Psoas muscle (tissue), 8 donors: Measurements from ENCODE around the gene EFNA2. TPM values are rescaled to one million over a fixed set of nuclear protein-coding genes. Genes with fewer than 3 reads are reported as not detected.

Experiments used
- ATAC-seq, 4 donors: fragments of 200-7000 bp; cut with Tn5 transposase; one replicate each; pipeline ENCODE4 v1.9.1; 2020; ENCODE audit warnings: moderate library complexity in 3 of 4, mild to moderate bottlenecking in 2 of 4
- DNase-seq, 2 donors: peaks; one replicate each; pipeline ENCODE4 v3.0.0-alpha.2; 2020
- H3K27ac ChIP-seq: fragments of 200-600 bp; one replicate; pipeline ENCODE4 v1.8.0; 2022
- H3K27me3 ChIP-seq, 3 donors: fragments of 200-600 bp in 1 of 3; one replicate each; pipeline versions ENCODE4 v1.6.1 to v1.8.0; 2013 to 2022; ENCODE audit warnings: low read length in 2 of 3, mild to moderate bottlenecking in 2 of 3, moderate library complexity in 1 of 3; ENCODE audit not compliant: insufficient read depth in 3 of 3
- H3K36me3 ChIP-seq, 2 donors: fragments of 200-600 bp in 1 of 2; one replicate each; pipeline versions ENCODE4 v1.6.1 to v1.8.0; 2013 to 2022; ENCODE audit warnings: low read depth in 1 of 2, mild to moderate bottlenecking in 1 of 2, moderate library complexity in 1 of 2; ENCODE audit not compliant: insufficient read depth in 1 of 2
- H3K4me1 ChIP-seq: fragments of 200-600 bp; one replicate; pipeline ENCODE4 v1.8.0; 2022
- H3K4me3 ChIP-seq: fragments of 200-600 bp; one replicate; pipeline ENCODE4 v1.8.0; 2022; ENCODE audit warnings: mild to moderate bottlenecking
- H3K9me3 ChIP-seq: fragments of 200-600 bp; one replicate; pipeline ENCODE4 v1.8.0; 2022
- CTCF ChIP-seq: fragments of 200-600 bp; IDR thresholded peaks from one replicate; pipeline ENCODE4 v1.8.0; 2022; ENCODE audit warnings: antibody characterized with exemption
- WGBS, 3 donors: extraction: QIAGEN DNeasy Blood & Tissue Kit; methylation state at CpG; one replicate each; pipeline versions ENCODE4 v1.1.6 to v1.1.7; 2013; 5-methylcytosine and 5-hydroxymethylcytosine counted together
- intact Hi-C, 2 donors: fragments of 100-400 bp; cut with DNase I; formaldehyde crosslinking; loops; one replicate each; pipeline versions ENCODE4 v1.11.0 to v1.14.2; 2022
- polyA plus RNA-seq, 3 donors: library from polyadenylated mRNA; stranded (reverse); fragments of 200-250 nt; gene quantifications; one replicate each; pipeline ENCODE4 v1.2.3, GENCODE V29; 2013
- total RNA-seq, 4 donors: library from RNA; stranded (reverse); fragmentation: NEBNext Ultra II Directional in 2 of 4; extraction: Animal tissue kit (Norgen Biotek cat#: 25700) in 2 of 4; gene quantifications; one replicate each; pipeline versions ENCODE4 v1.2.1 to v1.2.4, GENCODE V29; 2021 to 2023
- donor health status: healthy with polysubstance abuse.
- donor health status: DM: no; HTN: no; CAD: no; lungs with moderate emphysema.
- donor health status: Bipolar disorder and iron deficiency.
- donor health status: healthy.
- donor health status: DM: yes; HTN: yes; CAD: no.
- donor health status: DM: no; HTN: no; CAD: no.
- donor health status: DM: no; HTN: no; CAD: no.
- donor health status: DM: yes; HTN: yes; CAD: no.

The EFNA2 gene
- total and polyA plus RNA-seq, 7 donors: not detected

- peaks cover 6% of the 10 kb centered on the region for H3K4me1 ChIP-seq
- intact Hi-C loops: no loop called here
- H3K27me3 ChIP-seq: peaks cover 0 to 53% (median 7%) of the 10 kb centered on the region in 3 donors
- ATAC-seq: no peak
- TF ChIP-seq CTCF: no peak
- no peaks in the 10 kb centered on the region for H3K36me3 ChIP-seq
- WGBS, 3 donors: 56 to 71% (median 58%) methylated on average over 18 to 21 of the region's 21 CpGs
- DNase-seq: no peak
- H3K27ac ChIP-seq: no peak overlapping the region
- H3K4me3 ChIP-seq: no peak overlapping the region
- no peaks in the 10 kb centered on the region for H3K9me3 ChIP-seq
Observed at GRCh38 chr19:1311543-1312091, 25.9 kb downstream of the EFNA2 start.

DNA sequence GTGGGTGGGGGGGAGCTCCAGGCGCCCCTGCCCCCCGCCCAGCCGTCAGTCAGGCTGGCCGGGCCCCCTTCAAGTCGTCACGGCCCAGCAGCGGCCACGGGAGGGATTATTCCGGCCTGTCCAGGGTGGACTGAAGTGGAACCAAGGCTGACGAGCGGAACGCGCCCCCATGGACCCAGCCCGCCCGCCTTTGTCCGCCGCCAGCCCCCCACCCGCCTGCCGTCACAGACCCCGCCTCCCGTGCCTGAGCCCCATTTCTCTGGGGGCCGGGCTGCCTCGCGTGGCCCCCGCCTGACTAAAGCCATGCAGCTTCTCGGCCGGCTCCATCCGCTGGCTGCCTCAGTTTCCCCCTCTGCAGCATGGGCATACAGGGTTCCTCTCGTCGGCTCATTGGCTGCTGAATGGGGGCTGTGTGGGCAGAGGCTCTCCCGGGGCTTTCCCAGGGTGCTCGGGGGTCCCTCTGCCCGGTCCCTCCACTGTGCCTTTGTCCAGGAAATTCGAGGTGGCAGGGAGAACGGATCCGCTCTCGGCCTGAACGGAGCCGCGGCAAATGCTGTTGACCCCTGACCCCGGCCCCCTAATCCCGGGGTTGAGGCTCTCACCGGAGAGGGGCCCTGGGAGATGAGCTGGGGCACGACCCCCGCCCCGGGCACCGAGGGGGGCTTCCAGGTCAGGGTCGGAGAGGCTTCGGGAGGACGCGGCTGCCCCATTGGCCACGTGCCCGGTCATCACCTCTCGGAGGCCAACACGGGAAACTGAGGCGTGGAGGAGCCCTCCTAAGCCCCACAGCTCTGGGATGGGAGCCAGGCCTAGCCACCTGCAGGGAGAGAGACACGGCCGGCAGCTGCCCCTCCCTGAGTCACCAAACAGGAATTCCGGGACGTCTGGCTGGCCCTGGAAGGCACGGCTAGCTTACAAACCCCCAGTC is 27.4 kb downstream of the EFNA2 start:
- DNase-seq: no peak

DNA sequence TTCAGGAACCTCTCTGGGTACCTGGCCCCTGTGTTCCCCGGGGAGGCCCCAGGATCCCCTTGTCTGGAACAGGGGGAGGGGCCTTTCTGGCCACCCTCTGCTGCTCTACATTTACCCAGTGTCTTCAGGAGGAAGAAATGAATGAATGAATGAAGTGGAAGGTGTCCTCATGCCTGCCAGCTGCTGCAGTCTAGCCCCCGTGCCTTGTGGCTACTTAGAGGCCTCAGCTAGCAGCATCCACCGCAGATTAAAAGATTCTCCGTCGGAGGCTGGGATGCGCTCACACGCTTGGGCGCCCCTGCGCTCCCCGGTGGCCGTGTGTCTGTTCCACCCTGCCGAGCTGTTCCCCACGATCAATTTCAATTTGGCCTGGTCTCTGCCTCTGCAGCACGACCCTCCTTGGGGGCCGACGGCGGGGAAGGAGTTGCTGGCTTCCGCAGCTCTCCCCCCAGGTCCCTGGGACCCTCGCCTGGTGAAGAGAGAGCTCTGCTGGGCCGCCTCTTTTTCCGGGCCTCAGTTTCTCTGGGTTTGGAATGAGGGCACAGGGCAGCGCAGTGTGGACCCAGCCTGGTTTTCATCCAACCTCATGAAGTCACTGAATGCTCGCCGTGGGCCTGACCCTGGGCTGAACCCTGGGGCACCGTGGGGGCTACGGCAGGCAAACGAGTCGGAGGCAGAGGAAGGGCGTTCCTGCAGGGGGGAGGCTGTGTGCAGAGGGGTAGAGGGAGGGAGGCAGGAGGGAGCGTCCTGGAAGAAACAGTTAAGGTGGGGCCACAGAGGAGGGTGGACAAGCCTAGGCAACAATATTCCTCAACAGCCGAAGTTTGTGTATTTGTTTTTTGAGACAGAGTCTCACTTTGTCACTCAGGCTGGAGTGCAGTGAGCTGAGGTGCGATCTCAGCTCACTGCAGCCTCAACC is 28.3 kb downstream of the EFNA2 start:
- 68 to 74% (median 70%) methylated on average over 32 of the region's 32 CpGs for WGBS, 3 donors
- no peak for ATAC-seq
- TF ChIP-seq CTCF: no peak
- no peak overlapping the region for H3K4me3 ChIP-seq
- peaks cover 6% of the 10 kb centered on the region for H3K4me1 ChIP-seq
- peaks cover 0 to 76% (median 13%) of the 10 kb centered on the region in 3 donors for H3K27me3 ChIP-seq
- H3K9me3 ChIP-seq: no peaks in the 10 kb centered on the region
- no peak for DNase-seq
- no peaks in the 10 kb centered on the region for H3K36me3 ChIP-seq
- no peak overlapping the region for H3K27ac ChIP-seq
- intact Hi-C loops: no loop called here

More for the DNA sequence above, 27.4 kb downstream of the EFNA2 start:
- TF ChIP-seq CTCF: no peak
- WGBS, 3 donors: 33 to 51% (median 46%) methylated on average over 40 to 61 of the region's 61 CpGs
- H3K4me1 ChIP-seq: peaks cover 6% of the 10 kb centered on the region
- H3K4me3 ChIP-seq: no peak overlapping the region
- peak in 1 of 4 donors; percentile 52 for ATAC-seq
- intact Hi-C loops: no loop called here
- no peaks in the 10 kb centered on the region for H3K36me3 ChIP-seq
- no peak overlapping the region for H3K27ac ChIP-seq
- no peaks in the 10 kb centered on the region for H3K9me3 ChIP-seq
- peaks cover 0 to 67% (median 9%) of the 10 kb centered on the region in 3 donors for H3K27me3 ChIP-seq

- H3K27me3 ChIP-seq: peaks cover 0 to 69% (median 13%) of the 10 kb centered on the region in 3 donors
- peak overlapping the region; percentile 45 for H3K4me3 ChIP-seq
- no peak overlapping the region for H3K27ac ChIP-seq
- WGBS, 3 donors: 8 to 10% (median 10%) methylated on average over 51 to 58 of the region's 58 CpGs
- peak; percentile 82 to 97 (median 88) for ATAC-seq
- H3K4me1 ChIP-seq: peaks cover 6% of the 10 kb centered on the region
- DNase-seq: peak; percentile 60 to 73
- intact Hi-C loops: loop anchor here in 1 of 2 donors (5.0 kb wide), 1 partner anchor 132 kb away; no protein-coding TSS in a partner anchor
- H3K36me3 ChIP-seq: no peaks in the 10 kb centered on the region
- H3K9me3 ChIP-seq: no peaks in the 10 kb centered on the region
- TF ChIP-seq CTCF: peak; percentile 59
Observed at GRCh38 chr19:1315470-1316166, 29.9 kb downstream of the EFNA2 start.
